D721Med (cell line): ENCODE measurements around the gene PDE8B.

Source experiments
- DNase-seq: peaks from one replicate; pipeline ENCODE4 v3.0.0; 2011; ENCODE audit warnings: low spot score; ENCODE audit not compliant: insufficient read length
- FAIRE-seq: peaks from 2 replicates; lab custom pipeline; 2011; peaks lifted over from hg19 to GRCh38; lab: Jason Lieb, UNC
- TF ChIP-seq, protein P1 (sequence below): IDR thresholded peaks from 2 replicates; pipeline ENCODE4 v1.5.1; 2012; ENCODE audit warnings: mild to moderate bottlenecking, control low read depth; ENCODE audit not compliant: insufficient read depth; ENCODE audit errors: missing control alignments

The PDE8B gene

GRCh38 chr5:77189421-77189820 is 21.1 kb upstream of the PDE8B start:
- DNase-seq (no peak), FAIRE-seq (no peak)
- TF ChIP-seq, protein P1, sequence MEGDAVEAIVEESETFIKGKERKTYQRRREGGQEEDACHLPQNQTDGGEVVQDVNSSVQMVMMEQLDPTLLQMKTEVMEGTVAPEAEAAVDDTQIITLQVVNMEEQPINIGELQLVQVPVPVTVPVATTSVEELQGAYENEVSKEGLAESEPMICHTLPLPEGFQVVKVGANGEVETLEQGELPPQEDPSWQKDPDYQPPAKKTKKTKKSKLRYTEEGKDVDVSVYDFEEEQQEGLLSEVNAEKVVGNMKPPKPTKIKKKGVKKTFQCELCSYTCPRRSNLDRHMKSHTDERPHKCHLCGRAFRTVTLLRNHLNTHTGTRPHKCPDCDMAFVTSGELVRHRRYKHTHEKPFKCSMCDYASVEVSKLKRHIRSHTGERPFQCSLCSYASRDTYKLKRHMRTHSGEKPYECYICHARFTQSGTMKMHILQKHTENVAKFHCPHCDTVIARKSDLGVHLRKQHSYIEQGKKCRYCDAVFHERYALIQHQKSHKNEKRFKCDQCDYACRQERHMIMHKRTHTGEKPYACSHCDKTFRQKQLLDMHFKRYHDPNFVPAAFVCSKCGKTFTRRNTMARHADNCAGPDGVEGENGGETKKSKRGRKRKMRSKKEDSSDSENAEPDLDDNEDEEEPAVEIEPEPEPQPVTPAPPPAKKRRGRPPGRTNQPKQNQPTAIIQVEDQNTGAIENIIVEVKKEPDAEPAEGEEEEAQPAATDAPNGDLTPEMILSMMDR: no peak

- DNase-seq: no peak
- FAIRE-seq: no peak
- TF ChIP-seq, protein P1: no peak
Measured at GRCh38 chr5:77192441-77193050, 17.9 kb upstream of the PDE8B start.

GRCh38 chr5:77194762-77195161 is 15.7 kb upstream of the PDE8B start:
- FAIRE-seq (no peak), DNase-seq (no peak)
- TF ChIP-seq, protein P1: no peak

DNA sequence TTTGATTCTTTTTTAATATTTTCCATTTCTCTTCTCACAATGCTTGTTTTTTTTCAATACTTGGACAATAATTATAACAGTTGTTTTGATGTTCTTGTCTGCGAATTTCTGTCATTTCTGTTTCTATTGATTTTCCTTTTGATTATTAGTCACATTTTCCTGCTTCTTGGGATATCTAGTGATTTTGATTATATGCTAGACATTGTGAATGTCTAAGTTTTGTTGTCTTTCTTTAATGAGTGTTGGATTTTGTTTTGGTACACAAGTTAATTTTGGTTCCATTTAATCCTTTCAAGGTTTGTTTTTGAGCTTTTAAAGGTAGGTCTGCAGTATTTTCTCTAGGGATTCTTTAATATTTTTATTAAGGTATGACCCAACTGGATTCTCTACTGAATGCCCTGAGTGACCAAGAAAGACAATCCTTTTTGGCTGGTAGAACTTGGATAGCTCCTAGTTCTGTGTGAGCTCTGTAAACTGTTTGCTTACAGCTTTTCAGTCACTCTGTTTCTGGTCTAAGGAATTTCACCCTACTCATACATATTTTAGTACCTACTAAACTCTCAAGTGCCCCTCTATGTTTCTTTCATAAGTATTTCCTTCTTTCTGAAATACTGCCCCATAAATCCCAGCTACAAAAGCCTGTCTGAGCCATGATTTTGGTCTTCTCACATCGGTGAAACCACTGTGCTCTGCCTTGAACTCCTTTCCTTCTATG is 12.5 kb upstream of the PDE8B start:
- no peak for DNase-seq
- TF ChIP-seq, protein P1: no peak

DNA sequence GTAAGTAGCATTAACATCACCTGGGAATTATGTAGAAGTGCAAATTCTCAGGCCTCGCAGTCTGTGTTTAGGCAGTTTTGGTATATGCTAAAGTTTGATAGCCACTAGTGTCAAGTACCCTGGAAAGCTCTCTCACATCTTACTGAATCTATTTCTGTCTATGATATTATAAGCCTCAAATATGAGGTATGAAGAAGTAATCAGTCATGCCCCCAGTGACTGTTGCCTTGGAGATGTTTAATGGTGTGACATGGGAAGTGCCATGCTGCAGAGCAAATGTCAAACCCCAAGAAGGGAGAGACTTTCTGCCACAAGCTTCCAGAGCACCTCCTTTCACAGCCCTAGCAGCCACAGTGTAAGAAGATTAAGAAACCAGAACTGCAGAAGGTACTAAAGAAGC is 9.8 kb upstream of the PDE8B start:
- FAIRE-seq (no peak), DNase-seq (no peak)
- TF ChIP-seq, protein P1: no peak

More for the DNA sequence above, 12.5 kb upstream of the PDE8B start:
- no peak for FAIRE-seq

GRCh38 chr5:77202145-77202544 is 8.3 kb upstream of the PDE8B start:
- no peak for DNase-seq
- TF ChIP-seq, protein P1: no peak
- FAIRE-seq: no peak

DNA sequence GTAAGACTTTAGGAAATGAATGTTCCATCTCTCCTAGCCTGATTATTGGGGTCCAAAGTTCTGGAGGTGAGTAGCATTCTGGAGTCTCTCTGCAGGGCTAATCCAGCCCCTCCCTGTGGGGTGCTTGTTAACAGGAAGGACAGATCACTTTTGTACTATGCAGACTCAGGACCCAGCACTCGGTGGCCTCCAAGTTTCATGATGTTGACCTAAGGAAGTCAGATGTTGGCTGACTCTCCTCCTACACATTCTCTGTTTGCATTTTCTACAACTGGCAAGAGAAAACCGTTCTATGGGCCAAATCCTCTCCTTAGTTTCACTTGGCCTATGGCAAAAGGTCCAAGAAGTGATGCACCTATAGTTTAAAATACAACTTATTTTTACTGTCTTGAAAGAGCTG is 5.5 kb upstream of the PDE8B start:
- DNase-seq (no peak), FAIRE-seq (no peak)
- TF ChIP-seq, protein P1: no peak
